ELF-1 (cell line): ENCODE results near the gene ZMIZ1.

ENCODE experiments used
- DNase-seq: peaks from one replicate; pipeline ENCODE4 v3.0.0-alpha.2; 2016; ENCODE audit warnings: low read depth, low spot score

ZMIZ1 gene, protein sequence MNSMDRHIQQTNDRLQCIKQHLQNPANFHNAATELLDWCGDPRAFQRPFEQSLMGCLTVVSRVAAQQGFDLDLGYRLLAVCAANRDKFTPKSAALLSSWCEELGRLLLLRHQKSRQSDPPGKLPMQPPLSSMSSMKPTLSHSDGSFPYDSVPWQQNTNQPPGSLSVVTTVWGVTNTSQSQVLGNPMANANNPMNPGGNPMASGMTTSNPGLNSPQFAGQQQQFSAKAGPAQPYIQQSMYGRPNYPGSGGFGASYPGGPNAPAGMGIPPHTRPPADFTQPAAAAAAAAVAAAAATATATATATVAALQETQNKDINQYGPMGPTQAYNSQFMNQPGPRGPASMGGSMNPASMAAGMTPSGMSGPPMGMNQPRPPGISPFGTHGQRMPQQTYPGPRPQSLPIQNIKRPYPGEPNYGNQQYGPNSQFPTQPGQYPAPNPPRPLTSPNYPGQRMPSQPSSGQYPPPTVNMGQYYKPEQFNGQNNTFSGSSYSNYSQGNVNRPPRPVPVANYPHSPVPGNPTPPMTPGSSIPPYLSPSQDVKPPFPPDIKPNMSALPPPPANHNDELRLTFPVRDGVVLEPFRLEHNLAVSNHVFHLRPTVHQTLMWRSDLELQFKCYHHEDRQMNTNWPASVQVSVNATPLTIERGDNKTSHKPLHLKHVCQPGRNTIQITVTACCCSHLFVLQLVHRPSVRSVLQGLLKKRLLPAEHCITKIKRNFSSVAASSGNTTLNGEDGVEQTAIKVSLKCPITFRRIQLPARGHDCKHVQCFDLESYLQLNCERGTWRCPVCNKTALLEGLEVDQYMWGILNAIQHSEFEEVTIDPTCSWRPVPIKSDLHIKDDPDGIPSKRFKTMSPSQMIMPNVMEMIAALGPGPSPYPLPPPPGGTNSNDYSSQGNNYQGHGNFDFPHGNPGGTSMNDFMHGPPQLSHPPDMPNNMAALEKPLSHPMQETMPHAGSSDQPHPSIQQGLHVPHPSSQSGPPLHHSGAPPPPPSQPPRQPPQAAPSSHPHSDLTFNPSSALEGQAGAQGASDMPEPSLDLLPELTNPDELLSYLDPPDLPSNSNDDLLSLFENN

GRCh38 chr10:79068562-79069324 lies at the start of gene ZMIZ1:
ZMIZ1 (plus strand) TSS chr10:79068966; CDS start chr10:79201633, 132,667 bp downstream.
- peak; percentile 91 for DNase-seq

DNA sequence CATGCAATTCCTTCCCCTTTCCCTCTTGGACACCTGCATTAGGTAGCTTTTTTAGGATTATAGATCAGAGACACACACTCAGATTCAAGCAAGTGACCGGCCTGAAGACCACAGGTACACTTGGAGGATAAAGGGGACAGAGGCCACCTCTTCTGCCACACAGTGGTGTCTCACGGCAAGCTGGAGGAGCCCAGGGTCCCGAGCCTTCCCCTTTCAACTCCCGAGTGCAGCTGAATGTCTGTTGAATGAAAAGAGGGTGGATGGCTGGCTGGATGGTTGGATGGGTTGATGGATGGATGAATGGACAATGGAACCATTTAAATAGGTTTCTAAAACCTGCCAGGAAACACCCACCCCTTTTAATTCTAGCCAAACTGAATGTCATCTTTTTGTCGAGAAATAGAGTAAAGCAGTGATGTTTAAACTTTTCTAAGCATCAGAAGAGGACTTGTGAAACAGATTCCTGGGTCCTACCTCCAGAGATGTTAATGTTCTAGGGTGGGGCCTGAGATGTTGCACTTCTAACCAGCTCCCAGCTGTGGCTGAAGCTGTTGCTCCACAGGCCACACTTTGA lies 49.2 kb upstream of the ZMIZ1 start:
- DNase-seq = no peak

DNA sequence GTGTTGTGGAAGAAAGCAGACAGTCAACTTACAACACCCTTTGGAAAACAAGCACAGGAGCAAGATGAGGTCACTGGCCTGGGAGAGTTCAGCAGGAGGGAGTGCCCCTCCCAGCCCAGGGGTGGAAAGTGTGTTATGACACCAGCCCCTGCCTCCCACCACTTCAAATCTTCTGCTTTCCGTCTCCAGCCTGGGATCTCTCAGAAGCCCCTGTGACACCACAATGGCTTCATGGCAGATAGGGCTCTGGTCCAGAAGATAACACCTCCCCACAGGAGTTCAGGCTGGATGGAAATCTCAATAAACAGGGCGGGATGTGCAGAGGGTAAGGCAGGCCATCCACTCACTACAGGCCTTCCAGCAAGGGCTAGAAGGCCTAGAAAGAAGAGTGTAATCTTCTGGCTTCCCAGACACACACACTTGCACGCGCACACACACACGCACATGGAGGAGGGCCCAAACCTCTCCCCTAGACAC lies 48.7 kb upstream of the ZMIZ1 start:
- DNase-seq = peak; percentile 79

- no peak for DNase-seq
Observed at GRCh38 chr10:79020605-79021004, 48.2 kb upstream of the ZMIZ1 start.

- no peak for DNase-seq
Observed at GRCh38 chr10:79021331-79021907, 47.3 kb upstream of the ZMIZ1 start.

DNA sequence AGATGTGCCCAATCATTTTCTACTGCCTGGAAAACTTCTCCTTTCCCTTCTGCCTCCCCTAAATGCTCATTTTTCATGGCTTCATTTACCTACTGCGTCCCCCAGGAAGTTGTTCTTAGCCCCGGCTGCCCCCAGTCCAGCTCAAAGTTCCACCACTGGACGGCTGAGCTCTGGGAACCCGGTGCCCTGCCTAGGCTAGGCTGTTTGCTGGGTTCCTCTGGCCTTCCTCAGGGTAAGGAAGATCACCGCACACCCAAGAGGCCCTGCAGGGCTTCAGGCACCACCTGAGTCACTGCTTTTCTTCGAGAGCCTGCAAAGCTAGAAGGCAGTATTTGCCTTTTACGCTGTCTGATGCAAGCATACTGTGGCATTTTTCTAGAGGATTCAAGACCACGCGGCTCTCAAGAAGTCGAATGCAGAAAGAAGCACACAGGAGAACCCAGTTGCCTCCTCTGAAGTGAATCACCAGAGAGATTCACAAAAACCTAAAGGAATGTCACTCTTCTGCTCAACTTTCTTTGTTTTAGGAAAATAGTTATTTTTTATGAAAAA lies 46.7 kb upstream of the ZMIZ1 start:
- no peak for DNase-seq

DNA sequence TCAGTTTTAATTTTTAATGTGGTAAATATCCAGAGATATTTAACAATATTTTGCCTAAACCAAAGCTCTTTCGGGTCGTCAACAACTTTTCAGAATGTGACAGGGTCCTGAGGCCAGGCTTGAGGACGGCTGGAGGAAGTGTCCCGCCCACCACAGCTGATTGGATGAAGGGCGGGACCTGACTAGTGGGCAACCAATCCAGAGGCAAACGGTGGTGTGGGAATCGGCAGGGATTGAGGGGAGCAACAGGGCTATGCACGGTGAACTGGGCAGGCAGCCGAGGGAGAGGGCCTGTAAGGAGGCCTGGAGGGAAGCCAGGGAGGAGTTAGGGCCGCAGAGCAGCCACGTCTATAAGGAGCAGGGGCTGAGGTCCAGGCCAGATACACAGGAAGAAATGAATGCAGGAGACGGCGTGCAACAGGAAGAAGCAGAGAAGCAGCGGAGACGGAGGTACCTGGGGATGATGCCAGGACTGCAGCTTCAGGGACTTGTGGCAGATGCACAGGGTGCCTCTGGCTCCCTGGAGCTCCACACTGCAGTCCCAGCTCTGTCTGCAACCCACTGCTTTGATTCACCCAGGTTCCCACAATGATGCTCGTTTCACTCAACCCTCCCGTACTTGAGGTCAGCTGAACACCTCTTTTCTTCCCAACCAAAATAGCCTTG lies 46.1 kb upstream of the ZMIZ1 start:
- DNase-seq = peak; percentile 83

DNA sequence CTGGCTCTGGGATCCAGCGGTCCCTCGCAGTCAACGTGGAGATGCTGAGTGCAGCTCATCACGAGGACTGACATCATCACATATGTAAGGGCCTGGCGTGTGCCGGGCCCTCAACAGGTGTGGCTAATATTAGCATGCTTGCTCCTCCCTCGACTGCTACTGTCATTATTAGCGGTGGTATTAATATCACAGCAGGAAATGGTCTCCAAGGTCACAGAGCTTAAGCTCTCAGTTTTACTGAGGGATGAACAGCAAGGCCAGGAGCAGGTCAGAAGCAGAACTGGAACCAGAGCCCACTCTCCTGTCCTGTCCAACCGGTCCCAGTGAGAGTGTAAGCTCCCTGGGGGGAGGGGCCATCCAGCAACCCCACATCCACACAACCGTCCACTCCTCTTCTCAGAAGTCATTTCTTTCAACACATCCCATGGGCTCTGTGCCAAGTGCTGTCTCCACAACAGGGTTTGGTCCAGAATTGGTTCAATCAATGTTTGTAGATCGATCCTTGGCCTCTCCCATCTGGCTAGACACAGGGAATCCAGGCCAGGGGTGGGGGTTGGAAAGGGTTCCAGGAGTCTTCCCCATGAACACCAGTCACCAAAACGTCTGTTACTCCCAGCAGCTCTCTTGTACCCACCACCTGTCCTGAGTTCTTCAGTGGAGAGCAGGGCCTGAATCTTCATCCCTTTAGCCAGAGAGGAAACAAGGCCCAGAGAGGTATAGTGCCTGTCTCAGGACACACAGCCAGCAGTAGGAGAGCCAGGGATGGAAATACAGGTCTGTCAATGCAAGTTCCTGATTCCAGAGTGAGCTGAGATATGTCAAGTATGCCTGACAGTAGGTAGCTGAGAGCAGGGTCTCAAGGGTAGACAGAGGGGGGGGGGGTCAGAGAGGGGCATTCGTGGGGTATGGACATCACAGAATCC lies 45.3 kb upstream of the ZMIZ1 start:
- DNase-seq = no peak

DNA sequence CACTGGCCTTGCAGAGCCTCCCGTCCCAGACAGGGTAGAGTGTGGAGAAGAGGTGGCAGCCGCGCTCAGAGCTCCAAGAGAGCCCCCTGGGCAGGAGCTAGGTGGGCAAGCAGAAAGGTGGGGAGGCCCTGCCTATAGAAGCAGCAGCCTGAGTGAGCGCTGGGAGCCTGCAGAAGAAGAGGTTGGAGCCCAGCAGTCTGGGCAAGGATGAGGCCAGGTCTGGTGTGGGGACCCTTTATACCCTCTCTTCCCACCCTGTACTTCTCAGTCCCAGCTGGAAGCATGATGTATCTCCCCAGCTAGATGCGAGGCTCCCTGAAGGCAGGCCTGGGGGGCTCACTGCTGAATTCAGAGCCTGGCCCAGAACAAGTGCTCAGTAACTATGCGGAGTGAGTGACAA lies 44.5 kb upstream of the ZMIZ1 start:
- no peak for DNase-seq

GRCh38 chr10:79024720-79025198 lies 44.0 kb upstream of the ZMIZ1 start:
- DNase-seq = peak; percentile 66

- no peak for DNase-seq
Observed at GRCh38 chr10:79025199-79025832, 43.5 kb upstream of the ZMIZ1 start.

DNA sequence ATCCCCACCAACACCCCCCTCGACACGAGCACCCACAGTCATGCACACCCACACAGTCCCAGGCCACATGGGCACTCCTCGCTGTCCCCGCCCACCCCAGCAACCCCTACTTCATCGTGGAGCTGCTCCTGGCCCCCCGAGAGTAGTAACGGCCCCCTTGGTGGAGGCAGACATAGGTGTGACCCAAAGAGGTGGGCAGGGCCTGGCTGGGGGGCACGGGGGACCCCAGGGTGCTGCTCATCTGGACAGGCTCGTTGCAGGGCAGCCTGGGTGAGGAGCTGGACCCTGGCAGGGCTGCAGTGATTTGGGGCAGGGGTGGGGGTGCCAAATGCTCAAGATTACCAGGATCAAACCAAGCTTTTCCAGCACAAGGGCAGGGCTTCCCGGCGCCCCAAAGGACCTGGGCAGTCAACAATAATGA lies 42.4 kb upstream of the ZMIZ1 start:
- DNase-seq = no peak

GRCh38 chr10:79026806-79027146 lies 42.0 kb upstream of the ZMIZ1 start:
- DNase-seq = no peak

GRCh38 chr10:79027147-79028055 lies 41.4 kb upstream of the ZMIZ1 start:
- DNase-seq = no peak

DNA sequence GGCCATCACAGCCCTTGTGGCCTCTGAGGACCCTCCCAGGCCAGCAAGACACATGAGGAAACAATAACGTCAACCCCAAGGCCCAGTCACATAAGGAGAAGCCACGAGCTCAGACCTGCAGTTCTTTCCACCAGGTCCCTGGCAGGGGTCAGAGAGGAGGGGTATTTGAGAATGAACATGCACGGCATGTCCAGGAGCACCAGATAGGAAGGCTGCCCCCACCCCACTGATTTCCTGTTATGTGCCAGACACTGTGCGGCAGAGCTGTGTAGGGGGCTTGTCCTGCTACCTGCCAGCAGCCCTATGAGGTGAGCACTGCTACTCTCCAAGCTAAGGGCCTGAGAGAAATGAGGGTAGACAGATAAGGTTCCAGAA lies 40.7 kb upstream of the ZMIZ1 start:
- DNase-seq = no peak

- DNase-seq = no peak
Observed at GRCh38 chr10:79028451-79029010, 40.2 kb upstream of the ZMIZ1 start.
